Gastrocnemius medialis (tissue), 4 donors: ENCODE results near the gene SAP30L.

Experiments used
- POLR2A ChIP-seq, 2 donors: fragments of 450-650 bp; IDR thresholded peaks; one replicate each; pipeline ENCODE4 v1.6.1; 2017; ENCODE audit warnings: antibody characterized with exemption in 2 of 2, mild to moderate bottlenecking in 2 of 2, moderate library complexity in 2 of 2
- TF ChIP-seq, protein P1 (sequence below), 5 experiments: fragments of 450-650 bp in 3 of 5; fragments of 200-600 bp in 2 of 5; sonication (generic) in 2 of 5; IDR thresholded peaks in 4 of 5; conservative IDR thresholded peaks in 1 of 5; 1 replicate in 4 of 5; 2 replicates in 1 of 5; pipeline ENCODE4 v1.5.1; 2016 to 2019; ENCODE audit warnings: antibody characterized with exemption in 5 of 5, mild to moderate bottlenecking in 3 of 5, moderate library complexity in 3 of 5

- TF ChIP-seq, protein P1, sequence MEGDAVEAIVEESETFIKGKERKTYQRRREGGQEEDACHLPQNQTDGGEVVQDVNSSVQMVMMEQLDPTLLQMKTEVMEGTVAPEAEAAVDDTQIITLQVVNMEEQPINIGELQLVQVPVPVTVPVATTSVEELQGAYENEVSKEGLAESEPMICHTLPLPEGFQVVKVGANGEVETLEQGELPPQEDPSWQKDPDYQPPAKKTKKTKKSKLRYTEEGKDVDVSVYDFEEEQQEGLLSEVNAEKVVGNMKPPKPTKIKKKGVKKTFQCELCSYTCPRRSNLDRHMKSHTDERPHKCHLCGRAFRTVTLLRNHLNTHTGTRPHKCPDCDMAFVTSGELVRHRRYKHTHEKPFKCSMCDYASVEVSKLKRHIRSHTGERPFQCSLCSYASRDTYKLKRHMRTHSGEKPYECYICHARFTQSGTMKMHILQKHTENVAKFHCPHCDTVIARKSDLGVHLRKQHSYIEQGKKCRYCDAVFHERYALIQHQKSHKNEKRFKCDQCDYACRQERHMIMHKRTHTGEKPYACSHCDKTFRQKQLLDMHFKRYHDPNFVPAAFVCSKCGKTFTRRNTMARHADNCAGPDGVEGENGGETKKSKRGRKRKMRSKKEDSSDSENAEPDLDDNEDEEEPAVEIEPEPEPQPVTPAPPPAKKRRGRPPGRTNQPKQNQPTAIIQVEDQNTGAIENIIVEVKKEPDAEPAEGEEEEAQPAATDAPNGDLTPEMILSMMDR (IDR thresholded peaks at IDR 0.05 in 4 of 5, conservative IDR thresholded peaks at IDR 0.05 in 1 of 5) = no peak
- TF ChIP-seq POLR2A (IDR thresholded peaks at IDR 0.05) = no peak
These were observed 28.9 kb downstream of the SAP30L start for GRCh38 chr5:154474396-154475334.
